HAP-1 (cell line): ENCODE results near the gene DNASE2.
A peak's percentile ranks its signal among the peaks of the same experiment; 100 is the strongest.
"Not testable (repeated sequence)": the region's sequence is repeated elsewhere in the genome, so short reads cannot be mapped to it uniquely, and the experiment has no call there.

Experiments used
- DNase-seq, 2 experiments: peaks; one replicate each; pipeline ENCODE4 v3.0.0-alpha.2; 2016 to 2020; ENCODE audit warnings: low spot score in 2 of 2
- H3K27me3 ChIP-seq: fragments of 250-450 bp; sonication (Bioruptor Pico); 2 replicates; pipeline ENCODE4 v1.5.1; 2020; ENCODE audit warnings: low read depth, mild to moderate bottlenecking, moderate library complexity
- H3K36me3 ChIP-seq: fragments of 250-450 bp; sonication (Bioruptor Pico); replicated peaks from 2 replicates; pipeline ENCODE4 v1.5.1; 2020; ENCODE audit warnings: mild to moderate bottlenecking
- H3K4me1 ChIP-seq: fragments of 250-450 bp; sonication (Bioruptor Pico); 2 replicates; pipeline ENCODE4 v1.5.1; 2020; ENCODE audit warnings: mild to moderate bottlenecking
- H3K4me3 ChIP-seq: fragments of 250-450 bp; sonication (Bioruptor Pico); 2 replicates; pipeline ENCODE4 v1.5.1; 2020; ENCODE audit warnings: mild to moderate bottlenecking, moderate library complexity
- H3K9me3 ChIP-seq: fragments of 250-450 bp; sonication (Bioruptor Pico); 2 replicates; pipeline ENCODE4 v1.5.1; 2020; ENCODE audit warnings: mild to moderate bottlenecking, moderate library complexity
- in situ Hi-C: fragments of 300-500 bp; cut with MboI; formaldehyde crosslinking; loops from 3 replicates; pipeline ENCODE4 v1.14.3; 2020; ENCODE audit warnings: low sequenced_read_pairs, inconsistent platforms, mixed read lengths

Gene DNASE2, protein sequence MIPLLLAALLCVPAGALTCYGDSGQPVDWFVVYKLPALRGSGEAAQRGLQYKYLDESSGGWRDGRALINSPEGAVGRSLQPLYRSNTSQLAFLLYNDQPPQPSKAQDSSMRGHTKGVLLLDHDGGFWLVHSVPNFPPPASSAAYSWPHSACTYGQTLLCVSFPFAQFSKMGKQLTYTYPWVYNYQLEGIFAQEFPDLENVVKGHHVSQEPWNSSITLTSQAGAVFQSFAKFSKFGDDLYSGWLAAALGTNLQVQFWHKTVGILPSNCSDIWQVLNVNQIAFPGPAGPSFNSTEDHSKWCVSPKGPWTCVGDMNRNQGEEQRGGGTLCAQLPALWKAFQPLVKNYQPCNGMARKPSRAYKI

DNA sequence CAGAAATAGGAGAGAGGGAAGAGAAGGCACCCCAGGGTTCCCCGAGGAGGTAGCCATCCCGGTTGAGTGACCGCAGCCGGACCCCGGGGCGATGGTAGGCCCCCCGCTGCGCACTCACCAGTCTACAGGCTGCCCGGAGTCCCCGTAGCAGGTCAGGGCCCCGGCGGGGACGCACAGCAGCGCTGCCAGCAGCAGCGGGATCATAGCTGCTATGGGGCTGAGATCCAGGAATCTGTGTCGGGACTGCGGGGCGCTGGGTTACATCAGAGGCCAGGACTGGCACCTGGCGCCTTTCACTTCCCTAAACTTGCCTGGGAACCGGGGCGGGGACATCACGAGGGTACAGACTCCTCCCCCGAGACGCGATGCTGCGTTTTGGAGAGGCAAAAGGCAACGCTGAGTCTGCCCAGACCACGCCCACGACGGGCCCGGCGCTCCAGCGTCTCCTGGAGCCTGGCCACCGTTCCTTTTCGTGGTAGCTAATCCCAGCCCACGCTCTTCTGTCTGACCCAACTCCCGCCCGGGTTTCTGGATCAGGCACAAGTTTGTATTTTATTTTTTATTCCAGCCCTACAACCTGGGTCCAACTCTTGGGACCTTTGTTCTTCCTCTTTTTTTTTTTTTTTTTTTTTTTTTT, at the start of gene DNASE2:
TSS of gene DNASE2 (minus strand) at position 278 of the 637 bp plus-strand sequence. CDS start at position 204, 74 bp downstream.
- peaks cover 2% of the 10 kb centered on the region; the same call in 1 of the 2 replicates for H3K4me1 ChIP-seq
- peak; percentile 93 to 99 for DNase-seq
- no peaks in the 10 kb centered on the region for H3K27me3 ChIP-seq
- H3K9me3 ChIP-seq: peaks cover 5% of the 10 kb centered on the region
- in situ Hi-C loops: no loop called here
- H3K4me3 ChIP-seq: peak within 1 kb of the TSS; percentile 96
- H3K36me3 ChIP-seq: peaks cover 12% of the 10 kb centered on the region

GRCh38 chr19:12930002-12930645, 48.9 kb upstream of the DNASE2 start:
- Histone ChIP-seq H3K9me3 (no peaks in the 10 kb centered on the region), H3K4me1 (peaks cover 10% of the 10 kb centered on the region), H3K36me3 (peaks cover 63% of the 10 kb centered on the region), H3K27me3 (no peaks in the 10 kb centered on the region), H3K4me3 (no peak overlapping the region)
- DNase-seq: no peak
- in situ Hi-C loops: no loop called here

DNA sequence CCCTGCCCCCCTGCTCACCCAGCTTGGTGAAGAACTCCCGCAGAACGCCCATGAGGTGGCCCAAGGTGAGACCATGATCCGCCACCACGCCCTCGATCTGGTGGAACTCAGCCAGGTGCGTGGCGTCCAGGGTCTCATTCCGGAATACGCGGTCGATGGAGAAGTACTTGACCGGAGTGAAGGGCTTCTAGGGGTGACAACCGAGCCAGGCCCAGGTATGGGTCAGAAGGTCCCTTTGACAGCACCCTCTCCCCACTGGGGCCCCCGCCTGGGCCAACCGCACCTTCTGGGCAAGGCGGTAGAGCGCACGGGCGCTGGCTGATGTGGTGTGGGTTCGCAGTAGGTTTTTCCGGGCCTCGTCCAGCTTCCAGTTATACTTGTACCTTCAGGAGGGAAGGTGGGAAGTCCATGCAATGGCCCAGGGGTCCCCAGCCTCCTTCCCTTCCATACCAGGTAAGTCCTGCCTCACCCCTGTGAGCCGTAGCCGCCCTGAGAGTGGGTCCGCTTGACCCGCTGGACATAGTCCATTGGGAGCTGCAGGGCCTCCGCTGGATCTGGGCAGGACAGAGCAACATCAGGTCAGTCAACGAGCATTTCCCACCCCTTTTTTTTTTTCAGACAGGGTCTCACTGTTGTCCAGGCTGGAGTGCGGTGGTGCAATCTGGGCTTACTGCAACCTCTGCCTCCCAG, 43.5 kb upstream of the DNASE2 start:
- peaks cover 67% of the 10 kb centered on the region for H3K36me3 ChIP-seq
- in situ Hi-C loops: no loop called here
- no peak overlapping the region for H3K4me3 ChIP-seq
- no peaks in the 10 kb centered on the region for H3K4me1 ChIP-seq
- DNase-seq: no peak
- H3K9me3 ChIP-seq: no peaks in the 10 kb centered on the region
- H3K27me3 ChIP-seq: no peaks in the 10 kb centered on the region

DNA sequence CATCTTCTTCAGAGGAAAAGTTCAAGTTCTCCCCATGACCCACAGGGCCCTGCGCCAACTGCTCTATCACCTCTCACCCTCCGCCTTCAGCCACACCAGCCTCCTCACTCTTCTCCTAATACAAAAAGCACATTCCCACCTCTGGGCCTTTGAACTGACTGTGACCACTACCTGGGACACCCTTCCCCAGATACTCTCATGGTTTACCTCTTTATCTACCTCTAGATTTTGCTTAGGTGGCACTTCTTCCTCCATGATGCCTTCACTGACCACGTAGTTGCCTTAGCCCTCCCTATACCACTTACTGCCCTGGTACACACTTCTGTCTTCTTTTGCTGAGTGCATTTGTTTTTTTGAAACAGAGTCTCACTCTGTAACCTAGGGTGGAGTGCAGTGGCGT, 41.7 kb upstream of the DNASE2 start:
- Histone ChIP-seq H3K4me3 (no peak overlapping the region), H3K36me3 (peaks cover 52% of the 10 kb centered on the region), H3K27me3 (no peaks in the 10 kb centered on the region), H3K9me3 (no peaks in the 10 kb centered on the region; the same call in 1 of the 2 replicates), H3K4me1 (peaks cover 2% of the 10 kb centered on the region; the same call in 1 of the 2 replicates)
- in situ Hi-C loops: no loop called here
- DNase-seq: no peak

DNA sequence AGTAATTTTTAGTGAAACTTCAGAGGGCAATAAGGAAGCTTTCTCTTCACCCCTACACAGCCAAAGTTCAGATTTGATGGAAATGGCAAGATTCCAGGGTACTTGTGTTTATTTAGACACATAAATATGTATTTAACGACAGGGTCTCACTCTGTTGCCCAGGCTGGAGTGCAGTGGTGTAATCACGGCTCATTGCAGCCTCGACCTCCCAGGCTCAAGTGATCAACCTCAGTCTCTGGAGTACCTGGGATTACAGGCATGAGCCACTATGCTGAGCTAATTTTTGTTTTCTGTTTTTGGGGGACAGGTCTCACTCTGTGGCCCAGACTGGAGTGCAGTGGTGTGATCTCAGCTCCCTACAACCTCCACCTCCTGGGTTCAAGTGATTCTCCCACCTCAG, 39.8 kb upstream of the DNASE2 start:
- H3K27me3 ChIP-seq: no peaks in the 10 kb centered on the region
- H3K4me3 ChIP-seq: no peak overlapping the region
- H3K36me3 ChIP-seq: peaks cover 37% of the 10 kb centered on the region
- H3K4me1 ChIP-seq: peaks cover 2% of the 10 kb centered on the region; the same call in 1 of the 2 replicates
- in situ Hi-C loops: no loop called here
- no peaks in the 10 kb centered on the region; the same call in 1 of the 2 replicates for H3K9me3 ChIP-seq
- no peak for DNase-seq

GRCh38 chr19:12918253-12918652, 37.0 kb upstream of the DNASE2 start:
- Histone ChIP-seq H3K4me1 (peaks cover 5% of the 10 kb centered on the region; the same call in 1 of the 2 replicates), H3K9me3 (no peaks in the 10 kb centered on the region; the same call in 1 of the 2 replicates), H3K4me3 (no peak overlapping the region), H3K27me3 (no peaks in the 10 kb centered on the region), H3K36me3 (peaks cover 11% of the 10 kb centered on the region)
- in situ Hi-C loops: no loop called here
- no peak for DNase-seq

DNA sequence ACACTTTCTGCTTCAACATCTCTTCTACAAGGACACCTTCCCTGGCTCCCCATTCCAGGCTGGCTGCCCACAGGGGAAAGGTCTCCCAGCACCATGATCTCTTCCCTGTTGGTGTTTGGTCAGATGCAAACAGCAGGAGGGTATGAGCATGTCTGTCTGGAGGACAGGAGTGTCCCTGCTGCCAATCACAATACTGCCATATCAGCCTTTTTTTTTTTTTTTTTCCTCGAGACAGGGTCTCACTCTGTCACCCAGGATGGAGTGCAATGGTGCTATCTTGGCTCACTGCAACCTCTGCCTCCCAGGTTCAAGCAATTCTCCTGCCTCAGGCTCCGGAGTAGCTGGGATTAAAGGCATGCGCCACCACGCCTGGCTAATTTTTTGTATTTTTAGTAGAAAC, 34.6 kb upstream of the DNASE2 start:
- DNase-seq, H3K9me3 ChIP-seq, H3K36me3 ChIP-seq, H3K4me3 ChIP-seq, H3K27me3 ChIP-seq, in situ Hi-C loops, H3K4me1 ChIP-seq: not testable (repeated sequence)

DNA sequence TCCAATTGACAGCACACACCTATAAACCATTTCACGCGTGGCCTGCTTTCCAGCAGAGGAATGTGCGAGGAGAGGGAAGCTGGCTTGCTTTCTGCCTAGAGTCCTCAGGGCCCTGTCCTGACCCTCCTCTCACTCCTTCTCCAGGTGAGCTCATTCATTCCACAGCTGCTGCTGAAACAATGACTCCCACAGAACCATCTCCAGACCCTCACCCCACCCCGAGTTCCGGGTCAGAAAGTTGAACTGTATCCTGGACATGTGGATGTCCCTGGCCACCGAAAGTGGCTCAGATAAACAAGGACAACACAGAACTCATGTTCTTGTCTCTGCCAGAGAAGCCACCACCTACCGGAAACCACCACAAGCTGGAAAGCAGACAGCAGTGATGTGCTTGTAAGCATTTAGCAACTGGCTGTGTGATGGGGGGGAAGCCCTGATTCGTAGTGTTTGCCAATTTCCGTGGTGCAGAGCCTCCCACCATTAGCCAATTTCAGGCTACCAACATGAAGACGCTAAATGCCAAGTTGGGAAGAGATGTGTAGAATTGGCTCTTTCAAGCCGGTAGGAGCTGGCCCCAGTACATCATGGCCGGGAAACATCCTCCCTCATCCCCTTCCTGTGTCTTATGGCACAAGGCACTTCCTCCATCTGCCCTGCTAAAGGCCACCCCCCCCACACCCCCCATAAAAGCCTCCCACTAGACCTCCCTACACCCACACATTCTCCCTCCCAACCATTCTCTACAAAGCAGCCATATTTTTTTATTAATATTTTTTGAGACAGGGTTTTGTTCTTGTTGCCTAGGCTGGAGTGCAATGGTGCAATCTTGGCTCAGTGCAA, 32.8 kb upstream of the DNASE2 start:
- in situ Hi-C loops: no loop called here
- H3K4me3 ChIP-seq: no peak overlapping the region
- H3K9me3 ChIP-seq: no peaks in the 10 kb centered on the region; the same call in 1 of the 2 replicates
- DNase-seq: no peak
- no peaks in the 10 kb centered on the region for H3K27me3 ChIP-seq
- no peaks in the 10 kb centered on the region for H3K36me3 ChIP-seq
- peaks cover 9% of the 10 kb centered on the region for H3K4me1 ChIP-seq

DNA sequence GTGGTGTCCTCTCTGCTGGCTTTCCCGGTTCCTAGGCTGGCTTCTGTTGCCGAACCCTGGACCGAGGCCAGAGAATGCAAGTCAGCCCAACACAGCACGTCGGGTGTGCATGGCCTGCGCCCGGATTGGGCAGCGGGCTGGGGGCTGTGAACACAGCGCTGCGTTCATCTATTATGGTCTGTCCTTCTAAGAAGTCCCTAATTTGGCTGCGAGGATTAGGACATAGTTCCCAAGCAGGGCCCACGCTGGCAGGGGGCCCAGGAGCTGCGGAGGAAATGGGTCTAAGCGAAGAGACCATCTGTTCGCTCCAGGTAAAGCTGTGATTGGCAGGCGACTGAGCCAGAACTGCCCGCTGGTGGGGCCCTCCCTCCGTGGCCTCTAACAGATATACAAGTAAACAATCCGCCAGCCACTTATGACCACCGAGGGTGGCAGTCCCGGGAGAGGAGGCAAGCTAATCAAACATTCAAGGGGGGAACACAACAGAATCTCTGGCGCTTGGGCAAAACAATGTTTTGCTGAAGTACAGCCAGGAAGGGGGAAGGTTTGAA, 31.8 kb upstream of the DNASE2 start:
- DNase-seq: peak in 1 of 2 experiments; percentile 67
- Histone ChIP-seq H3K4me3 (no peak overlapping the region), H3K36me3 (no peaks in the 10 kb centered on the region), H3K27me3 (no peaks in the 10 kb centered on the region), H3K4me1 (peaks cover 7% of the 10 kb centered on the region), H3K9me3 (no peaks in the 10 kb centered on the region; the same call in 1 of the 2 replicates)
- in situ Hi-C loops: no loop called here

GRCh38 chr19:12912571-12912970, 31.3 kb upstream of the DNASE2 start:
- in situ Hi-C loops: no loop called here
- no peak for DNase-seq
- H3K4me1 ChIP-seq: peaks cover 7% of the 10 kb centered on the region

DNA sequence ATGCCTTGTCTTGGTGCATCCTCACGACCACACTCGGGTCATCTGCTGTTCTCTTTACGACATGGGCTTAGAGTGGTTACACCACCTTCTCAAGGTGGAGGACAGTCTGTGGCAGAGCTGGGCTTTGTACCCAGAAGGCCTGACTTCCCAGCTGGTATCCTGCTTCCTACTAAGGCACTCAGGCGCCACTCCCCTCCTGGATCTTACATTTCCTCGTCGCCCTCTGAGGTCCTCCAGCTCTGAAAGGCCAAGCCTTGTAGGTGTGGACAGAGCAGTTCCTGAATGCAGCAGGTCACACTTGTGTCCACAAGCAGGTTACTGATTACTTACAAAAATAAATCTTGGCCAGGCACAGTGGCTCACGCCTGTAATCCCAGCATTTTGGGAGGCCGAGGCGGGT, 25.9 kb upstream of the DNASE2 start:
- DNase-seq: no peak
- Histone ChIP-seq H3K4me3 (no peak overlapping the region), H3K27me3 (no peaks in the 10 kb centered on the region), H3K4me1 (no peaks in the 10 kb centered on the region; the same call in 1 of the 2 replicates), H3K9me3 (no peaks in the 10 kb centered on the region), H3K36me3 (no peaks in the 10 kb centered on the region)
- in situ Hi-C loops: no loop called here

More at GRCh38 chr19:12912571-12912970, 31.3 kb upstream of the DNASE2 start:
- Histone ChIP-seq H3K9me3 (no peaks in the 10 kb centered on the region), H3K4me3 (no peak overlapping the region), H3K27me3 (no peaks in the 10 kb centered on the region), H3K36me3 (no peaks in the 10 kb centered on the region)

DNA sequence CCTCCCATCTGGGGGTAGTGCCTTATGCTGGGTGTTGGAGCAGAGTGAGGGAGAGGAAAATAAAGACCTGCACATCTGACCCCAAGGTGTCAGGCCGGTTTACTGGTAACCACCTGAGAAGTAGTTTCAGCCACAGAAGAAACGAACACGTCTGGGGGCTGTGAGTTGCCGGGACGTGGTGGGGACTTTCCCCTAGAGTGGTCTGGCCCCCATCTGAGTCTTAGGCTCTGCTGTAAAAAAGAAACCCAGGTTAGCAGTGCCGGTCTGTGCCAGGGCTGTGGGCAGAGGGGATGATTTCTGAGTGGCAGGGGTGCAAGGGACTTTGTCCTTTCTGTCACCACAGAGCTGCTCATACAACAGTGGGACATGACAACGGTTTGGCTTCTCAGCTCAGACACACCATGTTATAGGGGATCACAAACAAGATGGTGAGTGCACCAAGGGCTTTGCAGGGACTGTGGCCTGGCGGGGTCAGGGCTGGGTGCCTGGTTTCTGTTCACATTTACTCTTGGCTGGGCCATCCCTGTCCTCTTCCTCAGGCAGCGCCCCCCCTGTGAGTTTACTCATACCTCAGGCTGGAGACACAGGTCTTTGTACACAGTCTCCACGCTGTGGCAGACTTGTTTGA, 18.8 kb upstream of the DNASE2 start:
- Histone ChIP-seq H3K9me3 (no peaks in the 10 kb centered on the region), H3K27me3 (no peaks in the 10 kb centered on the region), H3K4me3 (no peak overlapping the region), H3K36me3 (peaks cover 18% of the 10 kb centered on the region), H3K4me1 (no peaks in the 10 kb centered on the region)
- in situ Hi-C loops: no loop called here
- DNase-seq: no peak
